Astrocyte (in vitro differentiated cells and primary cell): ENCODE measurements around the gene LRRC74A.

ENCODE experiments used
- CTCF ChIP-seq: IDR thresholded peaks from 2 replicates; pipeline ENCODE4 v1.5.1; 2011; ENCODE audit warnings: low read depth, mild to moderate bottlenecking, inconsistent platforms, low read length, moderate library complexity; ENCODE audit not compliant: insufficient read depth
- EZH2 ChIP-seq: IDR thresholded peaks from 2 replicates; pipeline ENCODE4 v1.6.1; 2012; ENCODE audit warnings: mild to moderate bottlenecking, low read length, inconsistent platforms; ENCODE audit not compliant: insufficient read depth

GRCh38 chr14:76811561-76811960 is 14.6 kb upstream of the LRRC74A start:
- no peak for TF ChIP-seq CTCF
- TF ChIP-seq EZH2 = no peak
